Skeletal muscle cell (primary cell): Measurements from ENCODE around the gene EIF2B1.

Experiments used
- DNase-seq: peaks from one replicate; pipeline ENCODE4 v3.0.0-alpha.2; 2010; ENCODE audit warnings: low read depth
- H3K4me3 ChIP-seq: 2 replicates; pipeline ENCODE4 v1.5.1; 2011; ENCODE audit warnings: low read depth, mild to moderate bottlenecking, control low read depth, low read length, moderate library complexity

The EIF2B1 gene

GRCh38 chr12:123578243-123578642 is 55.2 kb downstream of the EIF2B1 start:
- no peak overlapping the region for H3K4me3 ChIP-seq
- DNase-seq: no peak

DNA sequence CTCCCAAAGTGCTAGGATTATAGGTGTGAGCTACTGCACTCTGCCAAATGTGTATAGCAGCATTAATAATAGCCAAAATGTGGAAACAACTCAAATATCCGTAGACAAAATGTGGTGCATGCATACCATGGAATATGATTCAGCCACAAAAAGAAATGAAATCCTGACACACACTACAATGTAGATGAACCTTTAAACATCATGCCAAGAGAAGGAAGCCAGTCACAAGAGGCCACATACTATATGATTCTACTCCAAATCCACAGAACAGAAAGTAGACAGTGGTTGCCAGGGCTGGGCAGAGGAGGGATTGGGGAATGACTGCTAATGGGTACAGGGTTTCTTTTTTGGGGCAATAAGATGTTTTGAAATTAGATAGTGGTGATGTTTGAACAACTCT is 56.9 kb downstream of the EIF2B1 start:
- no peak overlapping the region for H3K4me3 ChIP-seq
- no peak for DNase-seq

DNA sequence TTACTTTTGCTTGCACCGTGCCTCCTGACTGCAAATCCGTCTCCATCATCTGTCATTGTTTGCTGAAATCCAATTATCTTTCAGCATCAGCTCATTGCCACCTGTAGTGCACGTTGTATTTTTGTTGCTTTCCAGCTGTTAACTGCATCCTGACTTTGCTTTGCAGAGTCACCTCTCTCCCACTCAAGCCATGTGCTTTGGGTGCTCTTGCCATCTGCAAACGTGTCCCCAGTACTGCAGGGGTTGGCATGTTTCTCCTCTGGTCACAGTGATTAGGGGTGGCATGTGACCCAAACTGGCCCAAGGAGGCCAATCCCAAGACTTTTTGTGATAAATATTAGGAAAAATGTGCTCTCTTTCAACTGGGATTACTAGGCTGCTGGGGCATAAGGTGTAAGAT is 59.6 kb downstream of the EIF2B1 start:
- DNase-seq: no peak
- H3K4me3 ChIP-seq: no peak overlapping the region

DNA sequence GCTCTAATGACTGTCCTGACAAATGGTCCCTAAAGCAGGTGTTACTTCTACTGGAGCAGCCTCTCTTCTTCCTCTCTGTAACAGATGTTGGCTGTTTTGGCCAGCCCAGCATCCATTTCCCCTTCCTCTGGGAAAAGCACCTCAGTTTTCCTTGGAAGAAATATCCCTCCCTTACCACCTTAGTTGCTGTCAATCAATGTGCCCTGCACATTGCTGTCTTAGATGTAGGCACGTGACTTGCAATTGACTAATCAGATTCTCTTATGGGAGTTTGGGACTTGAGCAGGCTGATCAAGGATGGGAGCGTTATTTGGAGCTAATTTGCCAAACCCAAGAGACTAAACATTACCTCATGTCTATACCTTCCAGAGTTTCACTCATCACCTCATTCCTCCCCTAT is 61.1 kb downstream of the EIF2B1 start:
- no peak for DNase-seq
- no peak overlapping the region for H3K4me3 ChIP-seq

DNA sequence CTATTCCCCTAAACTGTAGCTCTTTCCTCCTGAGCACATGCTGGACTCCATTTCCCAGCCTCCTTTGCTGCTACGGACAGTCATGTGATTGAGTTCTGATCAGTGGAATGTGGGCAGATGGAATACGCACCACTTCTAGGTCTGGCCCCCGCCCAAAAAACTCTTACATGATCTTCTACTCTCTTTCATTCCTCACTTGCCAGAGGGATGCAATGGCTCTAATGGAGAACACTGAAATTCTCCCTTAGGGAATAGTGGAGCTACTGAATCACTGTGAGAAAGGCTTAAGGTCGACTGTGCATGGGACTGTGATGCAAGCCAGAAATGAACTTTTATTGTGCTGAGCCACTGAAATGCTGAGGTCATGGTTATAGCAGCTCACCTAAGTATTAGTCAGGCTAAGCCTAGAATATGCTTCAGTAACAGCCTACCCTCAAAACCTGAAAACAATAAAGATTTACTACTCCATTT is 62.1 kb downstream of the EIF2B1 start:
- peak; percentile 98 for DNase-seq
- H3K4me3 ChIP-seq: no peak overlapping the region
